ENCODE measurements around the gene ARSA. TPM values are rescaled to one million over a fixed set of nuclear protein-coding genes. Genes with fewer than 3 reads are reported as not detected.

The ARSA gene
- total RNA-seq, 2 experiments from 2014 or later = 19.5 to 20.0 TPM

GRCh38 chr22:50585238-50585637, 42.7 kb downstream of the ARSA start:
- CTCF ChIA-PET = interaction anchor here (1.0 to 2.1 kb wide), 2 partner anchors 22 to 35 kb away, joined by 3 to 7 read pairs; partner anchors contain the start of gene SYCE3
- POLR2A ChIA-PET = interaction anchor here (0.5 to 1.2 kb wide), 2 partner anchors 60 to 173 kb away, joined by 3 to 4 read pairs; no protein-coding TSS in a partner anchor

- POLR2A ChIA-PET = interaction anchor here (0.7 to 1.2 kb wide), 4 partner anchors 44 to 93 kb away, joined by 3 to 6 read pairs (median 4); partner anchors contain the start of gene TYMP
Observed at GRCh38 chr22:50584106-50585096, 43.6 kb downstream of the ARSA start.

DNA sequence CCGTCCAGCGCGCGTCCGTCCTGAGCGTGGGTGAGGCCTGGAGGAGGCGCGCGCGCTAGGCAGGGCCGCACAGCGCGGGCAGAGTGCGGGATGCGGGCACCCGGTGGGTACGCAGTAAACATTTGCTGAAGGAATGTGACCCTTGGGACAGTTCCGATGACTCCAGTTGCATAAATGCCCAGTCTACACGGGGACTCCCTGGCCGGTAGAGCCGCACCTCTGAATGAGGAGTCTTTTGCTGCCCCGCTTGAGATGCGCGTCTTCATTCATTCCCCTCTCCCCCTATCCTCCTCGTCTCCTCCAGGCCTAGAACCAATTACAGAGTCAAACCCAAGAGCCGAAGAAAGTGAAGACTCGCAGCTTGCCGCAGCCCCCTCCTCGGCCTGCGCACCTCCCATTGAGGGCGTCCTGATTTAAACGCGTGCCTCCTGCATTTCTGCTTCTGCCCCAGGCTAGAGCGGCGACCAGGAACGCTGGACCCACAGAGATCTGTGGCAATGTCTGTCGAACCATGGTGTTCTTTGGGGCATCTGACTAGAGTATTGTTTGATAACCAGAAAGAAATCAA, 44.6 kb downstream of the ARSA start:
- CTCF ChIA-PET = interaction anchor here (1.6 to 3.1 kb wide), 2 partner anchors 20 to 58 kb away, joined by 7 to 21 read pairs; partner anchors contain the start of genes SCO2 and SYCE3
- POLR2A ChIA-PET = interaction anchor here (0.6 to 1.9 kb wide), 5 partner anchors 35 to 75 kb away, joined by 3 to 7 read pairs (median 5); partner anchors contain the start of genes NCAPH2 and TYMP

More at GRCh38 chr22:50584106-50585096, 43.6 kb downstream of the ARSA start:
- CTCF ChIA-PET = interaction anchor here (1.0 to 2.1 kb wide), 2 partner anchors 22 to 36 kb away, joined by 3 to 7 read pairs; partner anchors contain the start of gene SYCE3

GRCh38 chr22:50582493-50583293, 45.3 kb downstream of the ARSA start, which contains the start of gene CHKB:
Gene CHKB (minus strand): TSS chr22:50582849. CDS start chr22:50582781, 68 bp downstream.
- ChIA-PET CTCF (interaction anchor here (1.0 to 3.1 kb wide), 4 partner anchors 19 to 85 kb away, joined by 3 to 21 read pairs (median 5); partner anchors contain the start of genes SCO2 and SYCE3), POLR2A (interaction anchor here (0.6 to 1.9 kb wide), 5 partner anchors 35 to 74 kb away, joined by 3 to 7 read pairs (median 3); partner anchors contain the start of genes NCAPH2 and TYMP)

DNA sequence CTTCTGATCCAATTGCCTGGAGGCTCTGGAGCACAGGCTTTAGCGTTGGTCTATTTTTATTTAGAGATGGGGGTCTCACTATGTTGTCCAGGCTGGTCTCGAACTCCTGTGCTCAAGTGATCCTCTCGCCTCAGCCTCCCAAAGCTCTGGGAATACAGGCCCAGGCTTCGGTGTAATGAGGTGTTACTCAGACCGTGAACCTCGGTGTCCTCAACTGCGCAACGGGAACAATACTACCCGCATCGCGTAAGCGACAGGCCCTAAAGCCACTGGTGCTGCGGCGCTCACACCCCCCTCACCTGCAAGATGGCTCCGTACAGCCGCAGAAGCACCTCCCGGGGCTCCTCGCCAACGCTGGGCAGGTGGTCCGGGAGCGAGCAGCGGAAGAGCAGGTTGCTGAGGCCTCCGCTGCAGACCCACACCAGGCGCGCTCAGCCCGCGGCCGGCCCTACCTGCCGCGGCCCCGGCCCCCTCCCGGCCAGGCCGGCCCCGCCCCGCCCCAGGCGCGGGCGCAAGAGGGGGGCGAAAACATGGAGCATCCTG, 45.9 kb downstream of the ARSA start:
- ChIA-PET POLR2A (interaction anchor here (1.0 to 1.9 kb wide), 2 partner anchors 34 to 51 kb away, joined by 3 to 7 read pairs; no protein-coding TSS in a partner anchor), CTCF (interaction anchor here (1.0 to 3.1 kb wide), 5 partner anchors 8 to 84 kb away, joined by 3 to 21 read pairs (median 3); partner anchors contain the start of genes SCO2 and SYCE3)

- POLR2A ChIA-PET = interaction anchor here (1.0 to 1.9 kb wide), 2 partner anchors 33 to 50 kb away, joined by 3 to 7 read pairs; no protein-coding TSS in a partner anchor
- CTCF ChIA-PET = interaction anchor here (0.7 to 3.1 kb wide), 4 partner anchors 9 to 111 kb away, joined by 3 to 21 read pairs (median 3); partner anchors contain the start of gene SYCE3
Observed at GRCh38 chr22:50581031-50581949, 46.7 kb downstream of the ARSA start.

DNA sequence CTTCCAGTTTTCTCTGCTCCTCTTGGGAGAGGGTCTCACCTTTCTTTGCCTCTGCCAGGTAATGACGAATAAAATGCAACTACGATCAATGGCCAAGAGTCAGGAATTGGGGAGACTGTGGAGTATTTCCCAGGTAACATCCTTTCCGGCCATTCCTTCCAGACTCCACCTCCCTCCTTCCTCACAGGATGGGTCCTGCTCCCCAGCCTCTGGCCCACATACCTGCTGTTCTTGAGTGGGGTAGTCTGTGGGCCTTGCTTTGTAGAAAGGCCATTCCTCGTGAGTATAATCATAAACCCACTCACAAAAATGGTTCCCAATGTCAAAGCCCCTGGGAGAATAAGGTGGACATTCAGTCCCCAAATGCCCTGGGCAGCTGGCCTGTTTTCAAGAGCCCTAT, 48.2 kb downstream of the ARSA start:
- ChIA-PET CTCF (no interaction called here), POLR2A (no interaction called here)

GRCh38 chr22:50578776-50579310, 49.1 kb downstream of the ARSA start:
- POLR2A ChIA-PET = interaction anchor here (0.6 to 0.9 kb wide), 2 partner anchors 30 to 335 kb away, joined by 3 read pairs; no protein-coding TSS in a partner anchor
- CTCF ChIA-PET = interaction anchor here (0.6 to 1.0 kb wide), 2 partner anchors 8 to 41 kb away, joined by 3 read pairs; no protein-coding TSS in a partner anchor

GRCh38 chr22:50577987-50578775, 49.8 kb downstream of the ARSA start, which contains the start of gene CPT1B:
Gene CPT1B (minus strand): TSS chr22:50578427. CDS start chr22:50577915, 512 bp downstream.
- ChIA-PET POLR2A (interaction anchor here (0.9 kb wide), 1 partner anchor 334 kb away, joined by 3 read pairs; no protein-coding TSS in a partner anchor), CTCF (interaction anchor here (0.6 to 1.6 kb wide), 4 partner anchors 9 to 80 kb away, joined by 3 to 8 read pairs (median 3); partner anchors contain the start of gene SYCE3)

DNA sequence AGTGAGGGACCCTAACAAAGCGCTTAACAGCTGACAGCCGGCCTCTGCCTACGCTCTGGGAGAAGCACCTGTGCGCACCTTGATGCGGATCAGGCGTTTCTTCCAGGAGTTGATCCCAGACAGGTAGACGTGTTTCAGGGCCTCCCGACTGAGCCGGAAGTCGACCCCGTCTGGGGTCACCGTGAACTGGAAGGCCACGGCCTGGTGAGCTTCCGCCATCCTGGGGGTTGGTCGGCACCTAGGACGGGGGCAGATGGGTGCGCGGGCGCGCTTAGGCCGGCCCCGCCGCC, 50.3 kb downstream of the ARSA start:
- POLR2A ChIA-PET = no interaction called here
- CTCF ChIA-PET = interaction anchor here (0.9 to 1.6 kb wide), 2 partner anchors 15 to 79 kb away, joined by 3 to 8 read pairs; partner anchors contain the start of gene SYCE3

DNA sequence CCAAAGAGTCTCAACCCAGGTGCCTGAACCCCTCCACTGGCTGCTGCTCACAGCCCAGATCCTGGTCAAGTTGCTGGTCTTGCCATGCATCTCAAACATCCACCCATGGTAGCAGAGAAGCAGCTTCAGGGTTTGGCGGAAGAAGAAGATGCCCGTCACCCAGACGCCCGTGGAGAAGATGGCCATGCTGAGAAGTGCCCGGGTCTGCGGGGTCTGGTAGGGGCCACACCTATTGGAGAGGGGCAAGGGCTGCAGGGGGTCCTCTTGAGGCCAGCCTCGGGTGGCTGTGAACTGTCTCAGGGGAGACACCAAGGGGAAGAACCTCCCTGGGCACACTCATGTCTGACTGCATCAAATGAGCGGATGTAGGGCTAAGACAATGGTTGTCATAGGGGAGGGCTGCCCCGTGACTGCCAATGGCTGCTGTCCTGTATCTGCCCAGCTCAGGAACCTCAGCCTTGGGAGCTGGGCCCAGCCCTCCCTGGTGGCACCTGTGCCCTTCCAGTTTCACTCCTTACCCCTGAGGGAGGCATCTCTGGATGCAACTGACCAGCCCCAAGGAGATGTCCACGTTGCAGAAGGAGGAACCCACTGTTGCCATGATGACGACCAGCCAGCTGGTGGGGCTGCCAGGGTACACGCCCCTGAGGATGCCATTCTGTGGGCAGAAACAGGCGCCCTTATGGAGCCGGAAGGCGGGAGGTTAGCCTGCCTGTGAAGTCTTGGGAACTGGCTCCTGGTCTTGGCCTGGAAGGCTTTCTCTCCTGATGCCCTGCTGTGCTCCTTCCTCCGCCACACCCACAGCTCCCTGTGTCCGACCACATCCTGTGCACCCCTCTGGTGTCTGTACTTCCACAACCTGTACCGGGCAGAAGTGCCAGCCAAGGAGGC, 50.9 kb downstream of the ARSA start:
- POLR2A ChIA-PET = interaction anchor here (0.9 kb wide), 1 partner anchor 14 kb away, joined by 3 read pairs; the partner anchor contains the start of gene SYCE3
- CTCF ChIA-PET = interaction anchor here (1.6 kb wide), 1 partner anchor 14 kb away, joined by 8 read pairs; the partner anchor contains the start of gene SYCE3

GRCh38 chr22:50576070-50576469, 51.9 kb downstream of the ARSA start:
- ChIA-PET CTCF (interaction anchor here (1.4 to 1.6 kb wide), 2 partner anchors 12 to 13 kb away, joined by 3 to 8 read pairs; partner anchors contain the start of gene SYCE3), POLR2A (interaction anchor here (0.9 kb wide), 1 partner anchor 13 kb away, joined by 3 read pairs; the partner anchor contains the start of gene SYCE3)

GRCh38 chr22:50575426-50575941, 52.5 kb downstream of the ARSA start:
- ChIA-PET CTCF (interaction anchor here (1.0 to 1.4 kb wide), 2 partner anchors 11 to 12 kb away, joined by 3 read pairs; partner anchors contain the start of gene SYCE3), POLR2A (interaction anchor here (0.6 kb wide), 1 partner anchor 50 kb away, joined by 5 read pairs; the partner anchor contains the start of gene SCO2)
